Neural progenitor cell (in vitro differentiated cells): Measurements from ENCODE around the gene ZFP42. TPM values are rescaled to one million over a fixed set of nuclear protein-coding genes. Genes with fewer than 3 reads are reported as not detected.

Experiments used
- DNase-seq: peaks from one replicate; pipeline ENCODE4 v3.0.0-alpha.2; 2016; ENCODE audit warnings: low spot score
- H2AFZ ChIP-seq: fragments of 200-600 bp; sonication (generic); replicated peaks from 2 replicates; pipeline ENCODE4 v1.6.1; 2016; ENCODE audit warnings: antibody characterized with exemption
- H3F3A ChIP-seq: fragments of 200-600 bp; sonication (generic); 2 replicates; pipeline ENCODE4 v1.6.1; 2016; ENCODE audit warnings: antibody characterized with exemption, low read depth
- H3K27ac ChIP-seq: fragments of 200-600 bp; sonication (generic); 2 replicates; pipeline ENCODE4 v1.5.1; 2016; ENCODE audit warnings: mild to moderate bottlenecking
- H3K27me3 ChIP-seq: fragments of 200-600 bp; sonication (generic); 2 replicates; pipeline ENCODE4 v1.6.1; 2016; ENCODE audit warnings: mild to moderate bottlenecking, moderate library complexity
- H3K36me3 ChIP-seq: fragments of 200-600 bp; sonication (generic); 2 replicates; pipeline ENCODE4 v1.5.1; 2016
- H3K4me1 ChIP-seq: fragments of 200-600 bp; sonication (generic); 2 replicates; pipeline ENCODE4 v1.6.1; 2016; ENCODE audit warnings: mixed run types
- H3K4me2 ChIP-seq: fragments of 200-600 bp; sonication (generic); 2 replicates; pipeline ENCODE4 v1.6.1; 2016
- H3K4me3 ChIP-seq: fragments of 200-600 bp; sonication (generic); 2 replicates; pipeline ENCODE4 v1.5.1; 2016
- H3K79me2 ChIP-seq: fragments of 200-600 bp; sonication (generic); 2 replicates; pipeline ENCODE4 v1.6.1; 2016; ENCODE audit warnings: low read depth
- H3K9ac ChIP-seq: fragments of 200-600 bp; sonication (generic); 2 replicates; pipeline ENCODE4 v1.6.1; 2016
- H3K9me3 ChIP-seq: fragments of 200-600 bp; sonication (generic); 2 replicates; pipeline ENCODE4 v1.5.1; 2016; ENCODE audit warnings: low read depth
- H4K20me1 ChIP-seq: fragments of 200-600 bp; sonication (generic); 2 replicates; pipeline ENCODE4 v1.6.1; 2016; ENCODE audit warnings: low read depth
- H3K27ac Mint-ChIP-seq: 3 replicates; pipeline ENCODE4 v1.8.0; 2021; ENCODE audit warnings: mixed read lengths
- H3K27me3 Mint-ChIP-seq: 2 replicates; pipeline ENCODE4 v1.8.0; 2022; ENCODE audit warnings: low read depth, mild to moderate bottlenecking, inconsistent platforms, moderate library complexity, mixed read lengths; ENCODE audit not compliant: insufficient read depth
- H3K36me3 Mint-ChIP-seq: 3 replicates; pipeline ENCODE4 v1.8.0; 2021; ENCODE audit warnings: mixed read lengths
- H3K4me1 Mint-ChIP-seq: 3 replicates; pipeline ENCODE4 v1.8.0; 2021; ENCODE audit warnings: mixed read lengths
- H3K4me3 Mint-ChIP-seq: 3 replicates; pipeline ENCODE4 v1.8.0; 2021; ENCODE audit warnings: mild to moderate bottlenecking, moderate library complexity, mixed read lengths
- H3K9me3 Mint-ChIP-seq: 3 replicates; pipeline ENCODE4 v1.8.0; 2020; ENCODE audit warnings: mixed read lengths
- EZH2 ChIP-seq: fragments of 200-600 bp; sonication (generic); IDR thresholded peaks from 2 replicates; pipeline ENCODE4 v1.6.1; 2017; ENCODE audit warnings: antibody characterized with exemption, mild to moderate bottlenecking, moderate library complexity
- EZH2phosphoT487 ChIP-seq: fragments of 200-600 bp; sonication (generic); IDR thresholded peaks from 2 replicates; pipeline ENCODE4 v1.6.1; 2017; ENCODE audit warnings: antibody characterized with exemption
- total RNA-seq: library from RNA; depleted of rRNA; stranded (reverse); fragments of >200 nt; gene quantifications from 2 replicates; pipeline ENCODE4 v1.2.3, GENCODE V29; 2015; ENCODE audit warnings: low replicate concordance
- TF ChIP-seq, protein P1 (sequence below): fragments of 200-600 bp; sonication (generic); IDR thresholded peaks from 2 replicates; pipeline ENCODE4 v1.5.1; 2017; ENCODE audit warnings: antibody characterized with exemption, mild to moderate bottlenecking

Gene ZFP42
- total RNA-seq, 1 donor from 2014 or later: 54.5 TPM

DNA sequence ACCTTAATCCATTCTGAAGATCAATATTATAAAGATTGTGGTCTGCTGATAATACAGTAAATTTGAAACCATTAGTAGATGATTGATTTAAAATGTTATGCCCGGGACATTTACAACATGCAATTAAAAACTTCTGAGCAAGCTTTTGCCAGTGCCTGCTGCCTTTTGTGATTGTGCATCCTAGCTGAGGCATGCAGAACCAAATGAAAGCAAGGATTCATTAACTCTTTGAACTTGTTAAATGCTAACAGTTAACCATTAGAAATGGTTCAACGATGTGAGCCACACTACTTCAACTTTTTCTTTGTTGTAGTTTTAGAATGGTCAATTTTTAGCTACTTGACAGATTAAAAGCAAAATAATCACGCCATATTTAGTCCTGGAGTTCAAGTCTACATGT lies 51.1 kb downstream of the ZFP42 start:
- H3K9me3 Mint-ChIP-seq: peaks cover 5% of the 10 kb centered on the region
- Histone ChIP-seq H3K4me2 (no peak overlapping the region), H3K27me3 (no peaks in the 10 kb centered on the region), H3K27ac (no peak overlapping the region), H3K4me3 (no peak overlapping the region), H2AFZ (no peak overlapping the region), H3K9me3 (no peaks in the 10 kb centered on the region), H3K36me3 (no peaks in the 10 kb centered on the region), H3K79me2 (no peaks in the 10 kb centered on the region), H4K20me1 (no peaks in the 10 kb centered on the region), H3K4me1 (no peaks in the 10 kb centered on the region), H3K9ac (no peak overlapping the region), H3F3A (no peaks in the 10 kb centered on the region)
- H3K4me1 Mint-ChIP-seq: peaks cover 5% of the 10 kb centered on the region
- H3K27ac Mint-ChIP-seq: no peak overlapping the region
- no peak for DNase-seq
- no peaks in the 10 kb centered on the region for H3K27me3 Mint-ChIP-seq
- TF ChIP-seq EZH2 (no peak), EZH2phosphoT487 (no peak)
- TF ChIP-seq, protein P1, sequence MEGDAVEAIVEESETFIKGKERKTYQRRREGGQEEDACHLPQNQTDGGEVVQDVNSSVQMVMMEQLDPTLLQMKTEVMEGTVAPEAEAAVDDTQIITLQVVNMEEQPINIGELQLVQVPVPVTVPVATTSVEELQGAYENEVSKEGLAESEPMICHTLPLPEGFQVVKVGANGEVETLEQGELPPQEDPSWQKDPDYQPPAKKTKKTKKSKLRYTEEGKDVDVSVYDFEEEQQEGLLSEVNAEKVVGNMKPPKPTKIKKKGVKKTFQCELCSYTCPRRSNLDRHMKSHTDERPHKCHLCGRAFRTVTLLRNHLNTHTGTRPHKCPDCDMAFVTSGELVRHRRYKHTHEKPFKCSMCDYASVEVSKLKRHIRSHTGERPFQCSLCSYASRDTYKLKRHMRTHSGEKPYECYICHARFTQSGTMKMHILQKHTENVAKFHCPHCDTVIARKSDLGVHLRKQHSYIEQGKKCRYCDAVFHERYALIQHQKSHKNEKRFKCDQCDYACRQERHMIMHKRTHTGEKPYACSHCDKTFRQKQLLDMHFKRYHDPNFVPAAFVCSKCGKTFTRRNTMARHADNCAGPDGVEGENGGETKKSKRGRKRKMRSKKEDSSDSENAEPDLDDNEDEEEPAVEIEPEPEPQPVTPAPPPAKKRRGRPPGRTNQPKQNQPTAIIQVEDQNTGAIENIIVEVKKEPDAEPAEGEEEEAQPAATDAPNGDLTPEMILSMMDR: no peak
- H3K36me3 Mint-ChIP-seq: no peaks in the 10 kb centered on the region
- no peak overlapping the region for H3K4me3 Mint-ChIP-seq

DNA sequence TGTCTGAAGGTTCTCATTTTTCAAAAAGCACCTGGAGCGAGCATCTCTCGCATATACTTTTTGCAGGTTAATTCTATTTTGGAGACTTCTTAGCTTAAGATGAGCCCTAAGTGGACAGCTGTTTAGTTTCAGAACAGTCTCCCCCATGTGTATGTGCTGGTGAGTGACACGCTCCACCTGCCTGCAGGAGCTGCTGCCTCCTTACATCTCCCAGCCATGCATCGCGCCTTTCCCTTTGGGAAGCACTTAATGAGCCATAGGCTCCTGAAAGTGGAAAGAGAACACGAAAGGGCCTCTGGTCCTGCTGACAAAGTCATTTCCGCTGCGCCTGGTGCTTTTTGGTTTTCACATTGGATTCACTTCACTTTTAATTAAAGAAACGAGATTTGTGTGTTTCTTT lies 57.7 kb downstream of the ZFP42 start:
- H2AFZ ChIP-seq: no peak overlapping the region
- Mint-ChIP-seq H3K9me3 (no peaks in the 10 kb centered on the region), H3K36me3 (no peaks in the 10 kb centered on the region), H3K4me3 (no peak overlapping the region), H3K4me1 (no peaks in the 10 kb centered on the region), H3K27ac (no peak overlapping the region), H3K27me3 (no peaks in the 10 kb centered on the region)
- no peaks in the 10 kb centered on the region for H3K27me3 ChIP-seq
- no peak overlapping the region for H3K27ac ChIP-seq
- no peak overlapping the region for H3K4me2 ChIP-seq
- H3K4me3 ChIP-seq: no peak overlapping the region
- no peaks in the 10 kb centered on the region for H3K79me2 ChIP-seq
- H4K20me1 ChIP-seq: no peaks in the 10 kb centered on the region
- DNase-seq: peak; percentile 16
- H3F3A ChIP-seq: no peaks in the 10 kb centered on the region
- H3K9me3 ChIP-seq: no peaks in the 10 kb centered on the region
- TF ChIP-seq, protein P1: no peak
- TF ChIP-seq EZH2: no peak
- no peak for TF ChIP-seq EZH2phosphoT487
- H3K36me3 ChIP-seq: no peaks in the 10 kb centered on the region
- H3K4me1 ChIP-seq: no peaks in the 10 kb centered on the region
- no peak overlapping the region for H3K9ac ChIP-seq

Other genes with a start within 250 kb of the ZFP42 start
- gene TRIML2, start 113.8 kb downstream of the ZFP42 start, total RNA-seq: 0.28 and 0.65 TPM in 2 replicates
- gene TRIML1, start 143.7 kb downstream of the ZFP42 start, total RNA-seq: not detected in 2 replicates